ENCODE measurements around the gene TPCN2. TPM values are rescaled to one million over a fixed set of nuclear protein-coding genes. Genes with fewer than 3 reads are reported as not detected.

TPCN2 gene
- total RNA-seq, 4 donors from 2014 or later = 16.8 to 33.8 (median 28.3) TPM

- no peak for ATAC-seq
- H3K27ac ChIP-seq = no peak overlapping the region
- H3K4me1 ChIP-seq = peaks cover 0 to 10% (median 0%) of the 10 kb centered on the region in 3 donors
- WGBS, 2 donors (ENCODE audit: low coverage in 1 of 2) = 67 to 92% methylated on average over 6 to 8 of the region's 21 CpGs
- TF ChIP-seq EP300 (IDR thresholded peaks at IDR 0.05) (no peak), POLR2A (IDR thresholded peaks at IDR 0.05) (no peak), CTCF (IDR thresholded peaks at IDR 0.05) (no peak), POLR2AphosphoS5 (IDR thresholded peaks at IDR 0.05) (no peak)
- peaks cover 0 to 6% of the 10 kb centered on the region in 2 donors for H3K36me3 ChIP-seq
- no peak overlapping the region for H3K4me3 ChIP-seq
- H3K27me3 ChIP-seq = no peaks in the 10 kb centered on the region
- peaks cover 0 to 5% (median 0%) of the 10 kb centered on the region in 3 donors for H3K9me3 ChIP-seq
These were observed 66.2 kb downstream of the TPCN2 start for GRCh38 chr11:69114811-69115523.

- ATAC-seq = peak; percentile 62
- Histone ChIP-seq H3K27ac (no peak overlapping the region), H3K27me3 (no peaks in the 10 kb centered on the region), H3K4me1 (peaks cover 0 to 10% (median 0%) of the 10 kb centered on the region in 3 donors), H3K9me3 (peaks cover 0 to 5% (median 0%) of the 10 kb centered on the region in 3 donors), H3K36me3 (peaks cover 0 to 6% of the 10 kb centered on the region in 2 donors), H3K4me3 (no peak overlapping the region)
- 70 to 94% methylated on average over 3 to 4 of the region's 41 CpGs for WGBS, 2 donors (ENCODE audit: low coverage in 1 of 2)
- TF ChIP-seq CTCF (IDR thresholded peaks at IDR 0.05) (no peak), EP300 (IDR thresholded peaks at IDR 0.05) (no peak), POLR2A (IDR thresholded peaks at IDR 0.05) (no peak), POLR2AphosphoS5 (IDR thresholded peaks at IDR 0.05) (no peak)
These were observed 67.1 kb downstream of the TPCN2 start for GRCh38 chr11:69115586-69116560.

- Histone ChIP-seq H3K27ac (no peak overlapping the region), H3K27me3 (no peaks in the 10 kb centered on the region), H3K9me3 (peaks cover 0 to 5% (median 0%) of the 10 kb centered on the region in 3 donors), H3K4me3 (no peak overlapping the region), H3K36me3 (peaks cover 0 to 6% of the 10 kb centered on the region in 2 donors), H3K4me1 (peaks cover 0 to 10% (median 0%) of the 10 kb centered on the region in 3 donors)
- no peak for ATAC-seq
- TF ChIP-seq POLR2A (IDR thresholded peaks at IDR 0.05) = no peak
- WGBS, 2 donors (ENCODE audit: low coverage in 1 of 2) = 75 to 93% methylated on average over 1 to 3 of the region's 10 CpGs
These were observed 67.9 kb downstream of the TPCN2 start for GRCh38 chr11:69116671-69117070.

- H3K36me3 ChIP-seq = peaks cover 0 to 6% of the 10 kb centered on the region in 2 donors
- no peak for ATAC-seq
- WGBS, 2 donors (ENCODE audit: low coverage in 1 of 2) = 88 to 100% methylated on average over 1 of the region's 2 CpGs
- no peak overlapping the region for H3K27ac ChIP-seq
- peaks cover 4 to 35% (median 17%) of the 10 kb centered on the region in 3 donors for H3K4me1 ChIP-seq
- H3K27me3 ChIP-seq = no peaks in the 10 kb centered on the region
- no peak for TF ChIP-seq POLR2AphosphoS5 (IDR thresholded peaks at IDR 0.05)
- TF ChIP-seq CTCF (IDR thresholded peaks at IDR 0.05) = no peak
- no peak for TF ChIP-seq POLR2A (IDR thresholded peaks at IDR 0.05)
- no peak for TF ChIP-seq EP300 (IDR thresholded peaks at IDR 0.05)
- no peak overlapping the region for H3K4me3 ChIP-seq
- H3K9me3 ChIP-seq = peaks cover 0 to 5% (median 0%) of the 10 kb centered on the region in 3 donors
These were observed 70.5 kb downstream of the TPCN2 start for GRCh38 chr11:69119190-69119589.
